PC-3 (cell line): ENCODE data around the gene GREB1L. TPM values are rescaled to one million over a fixed set of nuclear protein-coding genes. Genes with fewer than 3 reads are reported as not detected.

Experiments
- ATAC-seq: fragments of 200-7000 bp; cut with Tn5 transposase; 2 replicates; pipeline ENCODE4 v1.9.1; 2020; ENCODE audit warnings: mild to moderate bottlenecking, moderate library complexity
- BruUV-seq: library from RNA; stranded (reverse); fragments of 400-500 nt; replicated peaks from 2 replicates; lab custom pipeline; 2021; lab: Mats Ljungman, UMichigan
- CTCF ChIA-PET: fragments of 300-600 bp; sonication (Branson Sonifier 250); formaldehyde crosslinking; loops from one replicate; lab custom pipeline; 2022; ENCODE audit warnings: antibody characterized with exemption; lab: Charles Lee
- POLR2A ChIA-PET: fragments of 300-600 bp; sonication (Branson Sonifier 250); formaldehyde crosslinking; loops from one replicate; lab custom pipeline; 2022; ENCODE audit warnings: antibody characterized with exemption; ENCODE audit not compliant: unreplicated experiment; lab: Charles Lee
- DNase-seq: peaks from one replicate; pipeline ENCODE4 v3.0.0-alpha.2; 2015
- H2AFZ ChIP-seq: fragments of 300-600 bp; sonication (generic); 2 replicates; pipeline ENCODE4 v1.6.0; 2016; ENCODE audit warnings: antibody characterized with exemption, low read length
- H3F3A ChIP-seq: fragments of 300-600 bp; sonication (generic); one replicate; pipeline ENCODE4 v1.6.0; 2017; ENCODE audit warnings: antibody characterized with exemption, low read length, control low read depth, mild to moderate bottlenecking; ENCODE audit not compliant: unreplicated experiment
- H3K27ac ChIP-seq: fragments of 300-600 bp; sonication (generic); 2 replicates; pipeline ENCODE4 v1.5.1; 2016; ENCODE audit warnings: mild to moderate bottlenecking, low read length
- H3K27me3 ChIP-seq: fragments of 300-600 bp; sonication (generic); 2 replicates; pipeline ENCODE4 v1.6.1; 2016; ENCODE audit warnings: low read length, mixed read lengths
- H3K36me3 ChIP-seq: fragments of 300-600 bp; sonication (generic); 2 replicates; pipeline ENCODE4 v1.6.1; 2016; ENCODE audit warnings: low read depth, mixed run types, low read length, mixed read lengths
- H3K4me1 ChIP-seq: fragments of 300-600 bp; sonication (generic); 2 replicates; pipeline ENCODE4 v1.5.1; 2016; ENCODE audit warnings: low read length; ENCODE audit not compliant: insufficient read depth
- H3K4me2 ChIP-seq: fragments of 300-600 bp; sonication (generic); 2 replicates; pipeline ENCODE4 v1.6.0; 2016; ENCODE audit warnings: low read length
- H3K4me3 ChIP-seq: fragments of 300-600 bp; sonication (generic); 2 replicates; pipeline ENCODE4 v1.5.1; 2016; ENCODE audit warnings: mild to moderate bottlenecking, low read length, mixed read lengths
- H3K79me2 ChIP-seq: fragments of 300-600 bp; sonication (generic); 2 replicates; pipeline ENCODE4 v1.6.1; 2017; ENCODE audit warnings: low read length, mixed read lengths
- H3K9ac ChIP-seq: fragments of 300-600 bp; sonication (generic); 2 replicates; pipeline ENCODE4 v1.6.0; 2016; ENCODE audit warnings: mild to moderate bottlenecking, low read length
- H3K9me2 ChIP-seq: fragments of 300-600 bp; sonication (generic); replicated peaks from 2 replicates; pipeline ENCODE4 v1.6.1; 2016; ENCODE audit warnings: mixed run types, low read length, mixed read lengths
- H3K9me3 ChIP-seq: fragments of 300-600 bp; sonication (generic); 2 replicates; pipeline ENCODE4 v1.6.1; 2016; ENCODE audit warnings: low read length, mixed read lengths
- H4K20me1 ChIP-seq: fragments of 300-600 bp; sonication (generic); 2 replicates; pipeline ENCODE4 v1.6.1; 2016; ENCODE audit warnings: low read length, mixed read lengths
- EZH2 ChIP-seq: fragments of 300-600 bp; sonication (generic); IDR thresholded peaks from one replicate; pipeline ENCODE4 v1.6.1; 2017; ENCODE audit warnings: antibody characterized with exemption, mild to moderate bottlenecking, low read length; ENCODE audit not compliant: unreplicated experiment
- EZH2phosphoT487 ChIP-seq: fragments of 300-600 bp; sonication (generic); IDR thresholded peaks from 2 replicates; pipeline ENCODE4 v1.6.1; 2018; ENCODE audit warnings: mild to moderate bottlenecking, antibody characterized with exemption, low read length, borderline replicate concordance
- intact Hi-C: fragments of 100-400 bp; cut with micrococcal nuclease; formaldehyde crosslinking; loops from 2 replicates; pipeline ENCODE4 v1.9.0; 2023
- total RNA-seq: library from RNA; depleted of rRNA; stranded (reverse); fragments of >200 nt; gene quantifications from 2 replicates; pipeline ENCODE4 v1.2.3, GENCODE V29; 2014
- TF ChIP-seq, protein P1 (sequence below): fragments of 300-600 bp; sonication (generic); conservative IDR thresholded peaks from 2 replicates; pipeline ENCODE4 v1.5.1; 2017; ENCODE audit warnings: antibody characterized with exemption, low read depth, mild to moderate bottlenecking, low read length

Gene GREB1L
- total RNA-seq, 1 experiment from 2014 or later = 10.3 TPM

DNA sequence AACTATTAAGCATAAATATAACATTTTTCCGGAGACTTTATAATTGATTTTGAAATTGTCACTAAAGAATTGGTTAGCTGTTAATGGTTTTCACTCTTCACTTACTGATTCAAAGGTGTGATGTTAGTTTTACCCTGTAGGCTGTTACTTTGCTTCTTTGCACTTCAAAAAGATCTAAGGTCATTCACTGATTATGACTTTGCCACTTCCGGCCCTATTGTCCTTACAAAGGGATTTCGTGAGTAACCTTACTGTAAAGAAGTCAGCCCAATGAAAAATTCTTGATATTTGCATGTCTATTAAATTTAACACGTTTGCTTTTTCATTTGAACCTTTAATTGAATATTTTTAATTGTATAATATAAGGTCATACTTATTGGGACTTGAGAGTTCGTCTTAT lies 61.4 kb downstream of the GREB1L start:
- POLR2A ChIA-PET = no interaction called here

DNA sequence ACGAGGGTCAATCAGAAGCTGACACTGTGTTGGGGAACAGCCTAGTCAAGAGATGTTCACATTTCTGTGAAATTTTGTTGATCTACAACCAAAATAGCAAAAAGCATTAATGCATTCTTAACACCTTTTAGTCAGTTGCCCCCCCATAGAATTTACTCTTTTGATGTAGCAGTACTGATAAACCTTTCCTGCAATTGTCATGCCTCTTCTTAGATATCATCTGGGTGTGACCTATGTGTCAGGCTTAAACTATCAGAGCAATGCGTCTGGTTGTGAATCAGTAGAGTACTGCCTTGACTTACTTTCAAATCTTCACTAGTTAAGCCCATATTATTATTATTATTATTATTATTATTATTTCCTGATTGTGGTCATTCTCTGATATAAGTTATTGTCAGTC lies 61.9 kb downstream of the GREB1L start:
- intact Hi-C loops = loop anchor here (5.0 to 10.0 kb wide), 2 partner anchors 49 to 88 kb away; no protein-coding TSS in a partner anchor
- peak; percentile 42 for ATAC-seq
- H3K36me3 ChIP-seq = no peaks in the 10 kb centered on the region
- CTCF ChIA-PET = no interaction called here
- no peak overlapping the region for H3K4me3 ChIP-seq
- H3K9me2 ChIP-seq = no peaks in the 10 kb centered on the region
- H3K79me2 ChIP-seq = no peaks in the 10 kb centered on the region
- H2AFZ ChIP-seq = no peak overlapping the region
- H3F3A ChIP-seq = no peaks in the 10 kb centered on the region
- POLR2A ChIA-PET = no interaction called here
- H3K9ac ChIP-seq = no peak overlapping the region
- H3K4me2 ChIP-seq = 0 out of 2 replicates have a peak overlapping the region, but pooled peaks have one; percentile 21
- TF ChIP-seq EZH2phosphoT487 (no peak), EZH2 (no peak)
- TF ChIP-seq, protein P1, sequence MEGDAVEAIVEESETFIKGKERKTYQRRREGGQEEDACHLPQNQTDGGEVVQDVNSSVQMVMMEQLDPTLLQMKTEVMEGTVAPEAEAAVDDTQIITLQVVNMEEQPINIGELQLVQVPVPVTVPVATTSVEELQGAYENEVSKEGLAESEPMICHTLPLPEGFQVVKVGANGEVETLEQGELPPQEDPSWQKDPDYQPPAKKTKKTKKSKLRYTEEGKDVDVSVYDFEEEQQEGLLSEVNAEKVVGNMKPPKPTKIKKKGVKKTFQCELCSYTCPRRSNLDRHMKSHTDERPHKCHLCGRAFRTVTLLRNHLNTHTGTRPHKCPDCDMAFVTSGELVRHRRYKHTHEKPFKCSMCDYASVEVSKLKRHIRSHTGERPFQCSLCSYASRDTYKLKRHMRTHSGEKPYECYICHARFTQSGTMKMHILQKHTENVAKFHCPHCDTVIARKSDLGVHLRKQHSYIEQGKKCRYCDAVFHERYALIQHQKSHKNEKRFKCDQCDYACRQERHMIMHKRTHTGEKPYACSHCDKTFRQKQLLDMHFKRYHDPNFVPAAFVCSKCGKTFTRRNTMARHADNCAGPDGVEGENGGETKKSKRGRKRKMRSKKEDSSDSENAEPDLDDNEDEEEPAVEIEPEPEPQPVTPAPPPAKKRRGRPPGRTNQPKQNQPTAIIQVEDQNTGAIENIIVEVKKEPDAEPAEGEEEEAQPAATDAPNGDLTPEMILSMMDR = no peak
- peaks cover 23% of the 10 kb centered on the region for H3K4me1 ChIP-seq
- H3K9me3 ChIP-seq = no peaks in the 10 kb centered on the region
- no TSS peak for BruUV-seq
- H3K27me3 ChIP-seq = no peaks in the 10 kb centered on the region
- no peak overlapping the region for H3K27ac ChIP-seq
- DNase-seq = peak; percentile 44
- H4K20me1 ChIP-seq = no peaks in the 10 kb centered on the region

More for the DNA sequence above, 61.4 kb downstream of the GREB1L start:
- Histone ChIP-seq H3K4me1 (peaks cover 27% of the 10 kb centered on the region), H3K4me3 (no peak overlapping the region), H3K79me2 (no peaks in the 10 kb centered on the region), H3K27me3 (no peaks in the 10 kb centered on the region), H3K9me2 (no peaks in the 10 kb centered on the region), H3K27ac (no peak overlapping the region), H4K20me1 (no peaks in the 10 kb centered on the region), H3K9ac (no peak overlapping the region), H2AFZ (no peak overlapping the region), H3K9me3 (no peaks in the 10 kb centered on the region), H3F3A (no peaks in the 10 kb centered on the region), H3K4me2 (0 out of 2 replicates have a peak overlapping the region, but pooled peaks have one; percentile 21), H3K36me3 (no peaks in the 10 kb centered on the region)
- BruUV-seq = no TSS peak
- intact Hi-C loops = loop anchor here (5.0 to 10.0 kb wide), 2 partner anchors 49 to 89 kb away; no protein-coding TSS in a partner anchor
- CTCF ChIA-PET = no interaction called here
- TF ChIP-seq, protein P1 = no peak
- no peak for TF ChIP-seq EZH2
- TF ChIP-seq EZH2phosphoT487 = no peak
- ATAC-seq (no peak), DNase-seq (no peak)

DNA sequence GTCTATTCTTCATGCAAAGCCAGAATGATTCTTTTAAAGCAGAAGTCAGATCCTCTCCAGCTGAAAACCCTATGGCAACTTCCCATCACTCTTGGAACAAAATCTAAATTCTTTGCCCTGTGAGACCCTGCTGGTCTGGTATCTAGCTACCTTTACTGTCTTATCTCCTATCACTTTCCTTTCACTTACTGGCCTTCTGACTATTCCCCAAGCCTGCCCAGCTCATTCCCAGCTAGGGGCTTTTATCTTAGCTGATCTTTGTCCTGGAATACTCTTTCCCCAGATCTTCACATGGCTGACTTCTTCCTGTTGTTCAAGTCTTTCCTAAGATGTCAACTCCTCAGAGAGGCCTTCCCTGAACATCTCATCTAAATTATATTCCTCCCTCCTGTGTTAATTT lies 63.6 kb downstream of the GREB1L start:
- no TSS peak for BruUV-seq
- Histone ChIP-seq H3F3A (no peaks in the 10 kb centered on the region), H3K27ac (no peak overlapping the region), H3K9me2 (no peaks in the 10 kb centered on the region), H3K9ac (no peak overlapping the region), H3K9me3 (no peaks in the 10 kb centered on the region), H3K4me3 (no peak overlapping the region), H2AFZ (no peak overlapping the region), H3K36me3 (no peaks in the 10 kb centered on the region), H3K4me1 (peaks cover 17% of the 10 kb centered on the region), H3K4me2 (no peak overlapping the region), H3K79me2 (no peaks in the 10 kb centered on the region), H3K27me3 (no peaks in the 10 kb centered on the region), H4K20me1 (no peaks in the 10 kb centered on the region)
- DNase-seq (no peak), ATAC-seq (no peak)
- POLR2A ChIA-PET = no interaction called here
- intact Hi-C loops = loop anchor here (10.0 kb wide), 1 partner anchor 51 kb away; no protein-coding TSS in a partner anchor
- TF ChIP-seq, protein P1 = no peak
- TF ChIP-seq EZH2phosphoT487 = no peak
- TF ChIP-seq EZH2 = no peak
- CTCF ChIA-PET = no interaction called here
